ENCODE measurements around the gene TAF15. TPM values are rescaled to one million over a fixed set of nuclear protein-coding genes. Genes with fewer than 3 reads are reported as not detected.

The TAF15 gene
- 25.9 and 32.3 TPM in 2 replicates for total RNA-seq

GRCh38 chr17:35808962-35809854 lies at the start of gene TAF15:
TSS of gene TAF15 (plus strand) at chr17:35809484. CDS start at chr17:35809570, 86 bp downstream.

GRCh38 chr17:35760587-35760986 lies 48.7 kb upstream of the TAF15 start, which contains the start of gene C17orf50:
TSS of gene C17orf50 (plus strand) at chr17:35760887. CDS start at chr17:35760942, 55 bp downstream.

GRCh38 chr17:35795007-35795870 lies 14.0 kb upstream of the TAF15 start, which contains the start of gene MMP28:
TSS of gene MMP28 (minus strand) at chr17:35795641. CDS start at chr17:35795377, 264 bp downstream.

GRCh38 chr17:35868737-35869136 lies 59.5 kb downstream of the TAF15 start, which contains the start of gene HEATR9:
TSS of gene HEATR9 (minus strand) at chr17:35868891. CDS start at chr17:35868742, 149 bp downstream.

GRCh38 chr17:35879773-35880654 lies 70.7 kb downstream of the TAF15 start, which contains the start of gene CCL5:
TSS of gene CCL5 (minus strand) at chr17:35880360.

Other genes starting within 250 kb of the TAF15 start
- not detected in 2 replicates for gene SLFN14, start 248.7 kb upstream of the TAF15 start, total RNA-seq
- 5.4 and 5.5 TPM in 2 replicates for gene PEX12, start 230.9 kb upstream of the TAF15 start, total RNA-seq
- 58.3 and 60.2 TPM in 2 replicates for gene AP2B1, start 222.2 kb upstream of the TAF15 start, total RNA-seq
- 4.7 and 5.1 TPM in 2 replicates for gene RASL10B, start 77.8 kb upstream of the TAF15 start, total RNA-seq
- gene GAS2L2, start 56.2 kb upstream of the TAF15 start, total RNA-seq = not detected in 2 replicates
- not detected in 2 replicates for gene C17orf50, start 48.6 kb upstream of the TAF15 start, total RNA-seq
- 0.67 and 2.2 TPM in 2 replicates for gene MMP28, start 13.8 kb upstream of the TAF15 start, total RNA-seq
- not detected in 2 replicates for gene HEATR9, start 59.4 kb downstream of the TAF15 start, total RNA-seq
- not detected in 2 replicates for gene CCL5, start 70.9 kb downstream of the TAF15 start, total RNA-seq
- 1.5 and 6.7 TPM in 2 replicates for gene RDM1, start 121.3 kb downstream of the TAF15 start, total RNA-seq
- gene LYZL6, start 134.2 kb downstream of the TAF15 start, total RNA-seq = not detected in 2 replicates
- not detected in 2 replicates for gene CCL16, start 172.0 kb downstream of the TAF15 start, total RNA-seq
- not detected in 2 replicates for gene CCL14, start 177.2 kb downstream of the TAF15 start, total RNA-seq
- gene CCL15, start 192.1 kb downstream of the TAF15 start, total RNA-seq = not detected in 2 replicates
- not detected in 2 replicates for gene CCL23, start 208.5 kb downstream of the TAF15 start, total RNA-seq

All from bronchus fibroblast of lung (primary cell).